Stimulated activated CD4-positive, alpha-beta T cell treated with anti-CD3 and anti-CD28 coated beads, Interleukin-2, amount 100 ng/mL, for 24 hours (primary cell): ENCODE results near the gene TMEM108.

Experiments used
- DNase-seq, 2 donors: peaks; one replicate each; pipeline ENCODE4 v3.0.0-alpha.2; 2020

The TMEM108 gene

GRCh38 chr3:133439563-133439962 is 401.4 kb downstream of the TMEM108 start:
- no peak for DNase-seq

- no peak for DNase-seq
These were observed 402.5 kb downstream of the TMEM108 start for GRCh38 chr3:133440652-133441051.

- peak in 1 of 2 donors; percentile 20 for DNase-seq
These were observed 403.7 kb downstream of the TMEM108 start for GRCh38 chr3:133441867-133442270.

- no peak for DNase-seq
These were observed 404.3 kb downstream of the TMEM108 start for GRCh38 chr3:133442518-133442917.

- no peak for DNase-seq
These were observed 405.6 kb downstream of the TMEM108 start for GRCh38 chr3:133443649-133444422.

GRCh38 chr3:133444423-133444774 is 406.2 kb downstream of the TMEM108 start:
- no peak for DNase-seq

GRCh38 chr3:133445108-133445507 is 406.9 kb downstream of the TMEM108 start:
- DNase-seq, result no peak
